Peyer's patch (tissue), 4 donors: Measurements from ENCODE around the gene FOSL1.

Source experiments
- CTCF ChIP-seq, 6 experiments: fragments of 450-650 bp in 4 of 6; fragments of 200-600 bp in 2 of 6; sonication (generic) in 1 of 6; IDR thresholded peaks; one replicate each; pipeline ENCODE4 v1.5.1; 2017 to 2019; ENCODE audit warnings: antibody characterized with exemption in 6 of 6, mild to moderate bottlenecking in 3 of 6, moderate library complexity in 1 of 6
- POLR2A ChIP-seq, 2 donors: fragments of 450-650 bp; IDR thresholded peaks; one replicate each; pipeline ENCODE4 v1.5.1; 2017; ENCODE audit warnings: antibody characterized with exemption in 2 of 2, mild to moderate bottlenecking in 2 of 2, moderate library complexity in 2 of 2

DNA sequence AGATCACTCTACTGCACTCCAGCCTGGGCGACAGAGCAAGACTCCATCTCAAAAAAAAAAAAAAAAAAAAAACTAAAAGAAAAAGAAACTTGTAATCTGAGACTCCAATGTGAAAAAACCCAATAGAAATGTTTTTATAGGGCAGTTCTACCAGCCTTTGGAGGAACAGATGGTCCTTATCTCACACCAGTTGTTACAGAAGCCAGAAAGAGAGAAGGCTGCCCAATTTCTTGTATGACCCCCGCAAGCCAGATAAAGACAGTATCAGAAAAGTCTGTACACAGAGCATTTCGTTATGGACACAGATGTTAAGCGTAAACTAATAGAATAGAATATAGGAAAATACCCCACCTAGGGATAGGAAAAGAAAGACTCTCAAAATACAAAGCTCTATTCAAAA, 33.8 kb upstream of the FOSL1 start:
- TF ChIP-seq CTCF (IDR thresholded peaks at IDR 0.05): no peak
- no peak for TF ChIP-seq POLR2A (IDR thresholded peaks at IDR 0.05)
